Measurements from ENCODE around the gene CLMN. TPM values are rescaled to one million over a fixed set of nuclear protein-coding genes. Genes with fewer than 3 reads are reported as not detected.
"Not testable (repeated sequence)": the region's sequence is repeated elsewhere in the genome, so short reads cannot be mapped to it uniquely, and the experiment has no call there.

CLMN gene
- total and polyA plus RNA-seq, 9 of the 15 experiments (the other 6 are each of a cell fraction or from before 2014, with no cell fraction given) = 0.01 to 0.18 (median 0.07) TPM; not detected in 4

DNA sequence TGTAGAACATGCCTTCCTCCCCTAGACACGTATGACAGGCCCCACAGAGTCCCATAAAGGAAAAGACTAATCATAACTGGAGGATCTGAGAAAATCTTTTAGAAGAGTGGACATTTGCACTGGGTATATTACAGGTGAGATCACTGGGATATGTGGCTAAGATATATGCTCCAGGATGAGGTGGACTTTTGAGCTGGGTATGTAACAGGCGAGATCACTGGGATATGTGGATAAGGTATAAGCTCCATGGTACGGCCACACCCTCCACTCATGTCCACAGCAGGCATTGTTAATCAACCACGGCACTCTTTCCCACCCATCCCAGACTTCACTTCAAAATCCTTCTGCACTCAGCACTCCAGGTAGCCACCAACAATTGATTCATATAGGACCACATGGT is 34.1 kb downstream of the CLMN start:
- BruUV-seq (replicated peaks) = no TSS peak
- FAIRE-seq (no peak), DNase-seq (ENCODE audit: extremely low read depth in 1 of 4, low spot score in 3 of 4) (no peak), ATAC-seq (no peak)
- in situ Hi-C loops (cut with MboI) = no loop called here
- Histone ChIP-seq H3K27me3 (ENCODE audit: control insufficient read depth in 2 of 2, insufficient read depth in 2 of 2, low read length in 2 of 2) (no peaks in the 10 kb centered on the region), H3K27ac (ENCODE audit: extremely low read depth, low read depth, low read length) (no peak overlapping the region), H3K4me3 (no peak overlapping the region), H3K9me3 (replicated peaks; ENCODE audit: control insufficient read depth, insufficient read depth, low read depth, low read length) (no peaks in the 10 kb centered on the region), H3K4me2 (ENCODE audit: insufficient read depth, low read length) (no peak overlapping the region), H3K9me1 (ENCODE audit: control insufficient read depth, insufficient read depth, low read length) (no peaks in the 10 kb centered on the region), H3K36me3 (ENCODE audit: control insufficient read depth, insufficient read depth, low read length) (no peaks in the 10 kb centered on the region), H2AFZ (ENCODE audit: low read depth, low read length) (no peak overlapping the region), H4K20me1 (replicated peaks; ENCODE audit: control insufficient read depth, insufficient read depth, low read length) (no peaks in the 10 kb centered on the region), H3K9ac (ENCODE audit: insufficient read depth in 1 of 2, low read depth in 2 of 2, low read length in 2 of 2) (no peak overlapping the region), H3K79me2 (ENCODE audit: control insufficient read depth, insufficient read depth, low read length) (no peaks in the 10 kb centered on the region), H3K4me1 (replicated peaks in 1 of 2; ENCODE audit: control insufficient read depth in 2 of 2, insufficient read depth in 2 of 2, low read length in 2 of 2) (no peaks in the 10 kb centered on the region)
- CTCF ChIA-PET (ENCODE audit: low intra/inter-chr PET ratio) = no interaction called here
- no peak for TF ChIP-seq SPI1 (IDR thresholded peaks at IDR 0.05; ENCODE audit: borderline replicate concordance, low read depth, low read length)
- WGBS (ENCODE audit: insufficient coverage, low coverage, missing lambda C conversion rate) = 3% methylated on average over 4 of the region's 4 CpGs
- intact Hi-C loops (cut with micrococcal nuclease) = no loop called here
- POLR2A ChIA-PET = no interaction called here

DNA sequence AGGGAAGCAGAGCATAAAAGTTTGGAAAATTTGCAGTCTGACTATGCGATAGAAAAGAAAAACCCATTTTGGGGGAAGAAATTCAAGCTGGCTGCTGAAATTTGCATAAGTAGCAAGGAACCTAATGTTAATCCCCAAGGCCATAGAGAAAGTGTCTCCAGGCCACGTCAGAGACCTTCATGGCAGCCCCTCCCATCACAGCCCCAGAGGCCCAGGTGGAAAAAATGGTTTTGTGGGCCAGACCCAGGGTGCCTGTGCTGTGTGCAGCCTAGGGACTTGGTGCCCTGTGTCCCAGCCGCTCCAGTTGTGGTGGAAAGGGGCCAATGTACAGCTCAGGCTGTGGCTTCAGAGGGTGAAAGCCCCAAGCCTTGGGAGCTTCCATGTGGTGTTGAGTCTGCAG is 35.9 kb downstream of the CLMN start:
- H3K27me3 ChIP-seq (ENCODE audit: control insufficient read depth in 2 of 2, insufficient read depth in 2 of 2, low read length in 2 of 2); H3K9me3 ChIP-seq (replicated peaks; ENCODE audit: control insufficient read depth, insufficient read depth, low read depth, low read length); DNase-seq (ENCODE audit: extremely low read depth in 1 of 4, low spot score in 3 of 4); H3K79me2 ChIP-seq (ENCODE audit: control insufficient read depth, insufficient read depth, low read length); H3K4me3 ChIP-seq; H3K36me3 ChIP-seq (ENCODE audit: control insufficient read depth, insufficient read depth, low read length); H3K9ac ChIP-seq (ENCODE audit: insufficient read depth in 1 of 2, low read depth in 2 of 2, low read length in 2 of 2); H4K20me1 ChIP-seq (replicated peaks; ENCODE audit: control insufficient read depth, insufficient read depth, low read length); ATAC-seq; in situ Hi-C loops (cut with MboI); BruUV-seq (replicated peaks); intact Hi-C loops (cut with micrococcal nuclease); FAIRE-seq; H3K9me1 ChIP-seq (ENCODE audit: control insufficient read depth, insufficient read depth, low read length); H3K27ac ChIP-seq (ENCODE audit: extremely low read depth, low read depth, low read length); H2AFZ ChIP-seq (ENCODE audit: low read depth, low read length); H3K4me2 ChIP-seq (ENCODE audit: insufficient read depth, low read length); H3K4me1 ChIP-seq (replicated peaks in 1 of 2; ENCODE audit: control insufficient read depth in 2 of 2, insufficient read depth in 2 of 2, low read length in 2 of 2): not testable (repeated sequence)
- CTCF ChIA-PET (ENCODE audit: low intra/inter-chr PET ratio) = interaction anchor here (0.6 kb wide), 1 partner anchor 443 kb away, joined by 3 read pairs; no protein-coding TSS in a partner anchor
- POLR2A ChIA-PET = interaction anchor here (0.7 kb wide), 1 partner anchor 10 kb away, joined by 3 read pairs; no protein-coding TSS in a partner anchor
- 6% methylated on average over 2 of the region's 3 CpGs for WGBS (ENCODE audit: insufficient coverage, low coverage, missing lambda C conversion rate)

DNA sequence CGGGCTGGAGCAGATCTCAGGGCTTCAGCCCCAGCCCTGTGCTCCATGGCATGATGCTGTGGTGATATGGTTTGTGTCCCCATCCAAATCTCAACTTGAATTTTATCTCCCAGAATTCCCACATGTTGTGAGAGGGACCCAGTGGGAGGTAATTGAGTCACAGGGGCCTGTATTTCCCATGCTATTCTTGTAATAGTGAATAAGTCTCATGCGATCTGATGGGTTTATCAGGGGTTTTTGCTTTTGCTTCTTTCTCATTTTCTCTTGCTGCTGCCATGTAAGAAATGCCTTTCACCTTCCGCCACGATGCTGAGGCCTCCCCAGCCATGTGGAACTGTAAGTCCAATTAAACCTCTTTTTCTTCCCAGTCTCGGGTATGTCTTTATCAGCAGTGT is 36.7 kb downstream of the CLMN start:
- POLR2A ChIA-PET; H3K9ac ChIP-seq (ENCODE audit: insufficient read depth in 1 of 2, low read depth in 2 of 2, low read length in 2 of 2); H3K27me3 ChIP-seq (ENCODE audit: control insufficient read depth in 2 of 2, insufficient read depth in 2 of 2, low read length in 2 of 2); FAIRE-seq; H3K4me3 ChIP-seq; H4K20me1 ChIP-seq (replicated peaks; ENCODE audit: control insufficient read depth, insufficient read depth, low read length); H2AFZ ChIP-seq (ENCODE audit: low read depth, low read length); intact Hi-C loops (cut with micrococcal nuclease); H3K27ac ChIP-seq (ENCODE audit: extremely low read depth, low read depth, low read length); H3K9me1 ChIP-seq (ENCODE audit: control insufficient read depth, insufficient read depth, low read length); in situ Hi-C loops (cut with MboI); DNase-seq (ENCODE audit: extremely low read depth in 1 of 4, low spot score in 3 of 4); H3K4me2 ChIP-seq (ENCODE audit: insufficient read depth, low read length); CTCF ChIA-PET (ENCODE audit: low intra/inter-chr PET ratio); H3K79me2 ChIP-seq (ENCODE audit: control insufficient read depth, insufficient read depth, low read length); H3K36me3 ChIP-seq (ENCODE audit: control insufficient read depth, insufficient read depth, low read length); H3K9me3 ChIP-seq (replicated peaks; ENCODE audit: control insufficient read depth, insufficient read depth, low read depth, low read length); BruUV-seq (replicated peaks); H3K4me1 ChIP-seq (replicated peaks in 1 of 2; ENCODE audit: control insufficient read depth in 2 of 2, insufficient read depth in 2 of 2, low read length in 2 of 2); ATAC-seq: not testable (repeated sequence)
- WGBS (ENCODE audit: insufficient coverage, low coverage, missing lambda C conversion rate) = 0% methylated on average over 3 of the region's 5 CpGs

Data from K562 (cell line).